Measurements from ENCODE around the gene GRIK4. TPM values are rescaled to one million over a fixed set of nuclear protein-coding genes. Genes with fewer than 3 reads are reported as not detected.

The GRIK4 gene
- total RNA-seq, 2 donors from 2014 or later, result not detected

- DNase-seq (ENCODE audit: low spot score in 2 of 2) (no peak), ATAC-seq (no peak)
- H3K36me3 Mint-ChIP-seq, result no peaks in the 10 kb centered on the region
- no peaks in the 10 kb centered on the region for H3K9me3 Mint-ChIP-seq
- H3K27ac Mint-ChIP-seq, result no peak overlapping the region
These were observed 87.1 kb downstream of the GRIK4 start for GRCh38 chr11:120598517-120599257.

- ATAC-seq, result no peak
These were observed 88.4 kb downstream of the GRIK4 start for GRCh38 chr11:120599816-120600420.

GRCh38 chr11:120601536-120601935 lies 90.0 kb downstream of the GRIK4 start:
- Mint-ChIP-seq H3K36me3 (no peaks in the 10 kb centered on the region), H3K9me3 (no peaks in the 10 kb centered on the region), H3K27ac (no peak overlapping the region)
- DNase-seq (ENCODE audit: low spot score in 2 of 2) (no peak), ATAC-seq (no peak)

More at GRCh38 chr11:120599816-120600420, 88.4 kb downstream of the GRIK4 start:
- Mint-ChIP-seq H3K27ac (no peak overlapping the region), H3K9me3 (no peaks in the 10 kb centered on the region), H3K36me3 (no peaks in the 10 kb centered on the region)
- no peak for DNase-seq (ENCODE audit: low spot score in 2 of 2)

GRCh38 chr11:120603071-120603470 lies 91.5 kb downstream of the GRIK4 start:
- no peak overlapping the region for H3K27ac Mint-ChIP-seq
- DNase-seq (ENCODE audit: low spot score in 2 of 2) (no peak), ATAC-seq (no peak)
- H3K9me3 Mint-ChIP-seq, result no peaks in the 10 kb centered on the region
- no peaks in the 10 kb centered on the region for H3K36me3 Mint-ChIP-seq

- ATAC-seq (no peak), DNase-seq (ENCODE audit: low spot score in 2 of 2) (no peak)
- no peaks in the 10 kb centered on the region for H3K36me3 Mint-ChIP-seq
- no peak overlapping the region for H3K27ac Mint-ChIP-seq
- H3K9me3 Mint-ChIP-seq, result no peaks in the 10 kb centered on the region
These were observed 93.9 kb downstream of the GRIK4 start for GRCh38 chr11:120605469-120605868.

GRCh38 chr11:120606211-120607010 lies 94.9 kb downstream of the GRIK4 start:
- H3K9me3 Mint-ChIP-seq, result no peaks in the 10 kb centered on the region
- H3K36me3 Mint-ChIP-seq, result no peaks in the 10 kb centered on the region
- ATAC-seq, result no peak
- DNase-seq (ENCODE audit: low spot score in 2 of 2), result no peak
- H3K27ac Mint-ChIP-seq, result no peak overlapping the region

- Mint-ChIP-seq H3K9me3 (no peaks in the 10 kb centered on the region), H3K36me3 (no peaks in the 10 kb centered on the region), H3K27ac (no peak overlapping the region)
- ATAC-seq (no peak), DNase-seq (ENCODE audit: low spot score in 2 of 2) (no peak)
These were observed 96.5 kb downstream of the GRIK4 start for GRCh38 chr11:120608061-120608460.

- no peak for ATAC-seq
- Mint-ChIP-seq H3K27ac (no peak overlapping the region), H3K36me3 (no peaks in the 10 kb centered on the region), H3K9me3 (no peaks in the 10 kb centered on the region)
- DNase-seq (ENCODE audit: low spot score in 2 of 2), result no peak
These were observed 97.2 kb downstream of the GRIK4 start for GRCh38 chr11:120608760-120609211.

GRCh38 chr11:120610111-120610510 lies 98.6 kb downstream of the GRIK4 start:
- Mint-ChIP-seq H3K36me3 (no peaks in the 10 kb centered on the region), H3K27ac (no peak overlapping the region), H3K9me3 (no peaks in the 10 kb centered on the region)
- DNase-seq (ENCODE audit: low spot score in 2 of 2) (no peak), ATAC-seq (no peak)

- DNase-seq (ENCODE audit: low spot score in 2 of 2) (no peak), ATAC-seq (no peak)
- Mint-ChIP-seq H3K27ac (no peak overlapping the region), H3K9me3 (no peaks in the 10 kb centered on the region), H3K36me3 (no peaks in the 10 kb centered on the region)
These were observed 100.0 kb downstream of the GRIK4 start for GRCh38 chr11:120611581-120611980.

- Mint-ChIP-seq H3K9me3 (peaks cover 3 to 4% of the 10 kb centered on the region in 2 donors), H3K36me3 (peaks cover 2 to 4% of the 10 kb centered on the region in 2 donors), H3K27ac (peak overlapping the region; percentile 19 to 88)
- peak; percentile 65 to 93 for ATAC-seq
- peak in 1 of 2 donors; percentile 9 for DNase-seq (ENCODE audit: low spot score in 2 of 2)
These were observed 101.1 kb downstream of the GRIK4 start for GRCh38 chr11:120612513-120613263.

- DNase-seq (ENCODE audit: low spot score in 2 of 2), result no peak
- Mint-ChIP-seq H3K36me3 (peaks cover 11 to 12% of the 10 kb centered on the region in 2 donors), H3K9me3 (peaks cover 11 to 12% of the 10 kb centered on the region in 2 donors), H3K27ac (no peak overlapping the region)
- ATAC-seq, result no peak
These were observed 102.0 kb downstream of the GRIK4 start for GRCh38 chr11:120613264-120614226.

GRCh38 chr11:120615391-120615790 lies 103.8 kb downstream of the GRIK4 start:
- Mint-ChIP-seq H3K9me3 (peaks cover 20 to 21% of the 10 kb centered on the region in 2 donors), H3K27ac (no peak overlapping the region), H3K36me3 (peaks cover 12% of the 10 kb centered on the region in 2 donors)
- DNase-seq (ENCODE audit: low spot score in 2 of 2) (no peak), ATAC-seq (no peak)

- Mint-ChIP-seq H3K27ac (no peak overlapping the region), H3K9me3 (peaks cover 20 to 21% of the 10 kb centered on the region in 2 donors), H3K36me3 (peaks cover 12% of the 10 kb centered on the region in 2 donors)
- DNase-seq (ENCODE audit: low spot score in 2 of 2) (no peak), ATAC-seq (no peak)
These were observed 106.9 kb downstream of the GRIK4 start for GRCh38 chr11:120618399-120618798.

GRCh38 chr11:120622189-120622875 lies 110.8 kb downstream of the GRIK4 start:
- Mint-ChIP-seq H3K36me3 (peaks cover 12% of the 10 kb centered on the region in 2 donors), H3K9me3 (peaks cover 20 to 21% of the 10 kb centered on the region in 2 donors), H3K27ac (no peak overlapping the region)
- no peak for ATAC-seq
- DNase-seq (ENCODE audit: low spot score in 2 of 2), result no peak
